Ovary (tissue), 3 donors: ENCODE data around the gene TNIK.

Experiments used
- CTCF ChIP-seq, 3 donors: fragments of 450-650 bp in 2 of 3; fragments of 200-600 bp in 1 of 3; IDR thresholded peaks; one replicate each; pipeline versions ENCODE4 v1.5.1 to v1.8.0; 2016 to 2022; ENCODE audit warnings: antibody characterized with exemption in 3 of 3, mild to moderate bottlenecking in 1 of 3
- EP300 ChIP-seq: sonication (generic); formaldehyde crosslinking; IDR thresholded peaks from one replicate; pipeline ENCODE4 v1.6.1; 2017; ENCODE audit warnings: antibody characterized with exemption
- POLR2A ChIP-seq: fragments of 450-650 bp; IDR thresholded peaks from one replicate; pipeline ENCODE4 v1.6.1; 2017; ENCODE audit warnings: antibody characterized with exemption, mild to moderate bottlenecking, moderate library complexity
- donor health status: DM: no; HTN: no; CAD: no.

DNA sequence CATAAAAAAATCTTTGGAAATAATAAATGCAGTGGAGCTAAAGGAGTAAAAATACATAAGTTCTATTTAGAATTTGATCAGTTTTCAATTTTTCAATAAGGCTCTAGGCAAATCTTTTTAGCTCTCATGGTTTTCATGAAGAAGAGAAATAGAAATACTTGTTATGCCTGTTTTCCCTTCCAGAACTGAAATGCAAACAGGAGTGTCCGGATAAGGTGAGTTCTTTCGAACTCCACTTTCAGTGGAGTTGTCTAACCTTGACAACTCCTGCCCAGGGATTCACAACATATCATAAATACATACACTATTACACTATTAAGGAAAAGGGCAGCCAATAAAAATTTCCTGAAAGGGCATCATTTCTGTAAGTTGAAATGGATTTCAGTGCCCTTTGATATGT lies 217.3 kb downstream of the TNIK start:
- TF ChIP-seq POLR2A: no peak
- no peak for TF ChIP-seq CTCF (IDR thresholded peaks at IDR 0.05)
- TF ChIP-seq EP300: no peak
